Naive thymus-derived CD4-positive, alpha-beta T cell (primary cell): Measurements from ENCODE around the gene BGN. TPM values are rescaled to one million over a fixed set of nuclear protein-coding genes. Genes with fewer than 3 reads are reported as not detected.

Source experiments
- ATAC-seq: fragments of 150-1000 bp; cut with Tn5 transposase; 2 replicates; pipeline ENCODE4 v1.10.0; 2021; ENCODE audit warnings: mild to moderate bottlenecking, moderate library complexity
- CTCF ChIA-PET: fragments of 350-600 bp; sonication (Branson Sonifier 250); formaldehyde crosslinking; loops from one replicate; lab custom pipeline; 2021; ENCODE audit warnings: antibody characterized with exemption; lab: Charles Lee
- POLR2A ChIA-PET: fragments of 350-600 bp; sonication (Branson Sonifier 250); formaldehyde crosslinking; loops from one replicate; lab custom pipeline; 2021; ENCODE audit warnings: antibody characterized with exemption, inconsistent platforms; lab: Charles Lee
- DNase-seq, 9 donors: peaks; one replicate each; pipeline versions ENCODE4 v3.0.0 to v3.0.0-alpha.2; 2020 to 2022; ENCODE audit warnings: mixed read lengths in 1 of 9
- H3K27ac ChIP-seq: one replicate; pipeline ENCODE4 v1.7.0; 2013; ENCODE audit warnings: mild to moderate bottlenecking, low read depth, low read length, moderate library complexity
- H3K27me3 ChIP-seq, 2 donors: one replicate each; pipeline ENCODE4 v1.7.0; 2013; ENCODE audit warnings: low read length in 2 of 2, mild to moderate bottlenecking in 2 of 2, moderate library complexity in 2 of 2; ENCODE audit not compliant: control insufficient read depth in 2 of 2, insufficient read depth in 2 of 2
- H3K36me3 ChIP-seq, 3 experiments: 1 replicate in 2 of 3; 2 replicates in 1 of 3; pipeline ENCODE4 v1.7.0; 2013; ENCODE audit warnings: low read length in 3 of 3, mild to moderate bottlenecking in 3 of 3, moderate library complexity in 1 of 3; ENCODE audit not compliant: insufficient read depth in 3 of 3, control insufficient read depth in 2 of 3
- H3K4me1 ChIP-seq, 2 donors: one replicate each; pipeline ENCODE4 v1.7.0; 2013; ENCODE audit warnings: low read length in 2 of 2, mild to moderate bottlenecking in 2 of 2, moderate library complexity in 1 of 2; ENCODE audit not compliant: control insufficient read depth in 2 of 2, insufficient read depth in 2 of 2
- H3K4me3 ChIP-seq: 2 replicates; pipeline ENCODE4 v1.7.0; 2013; ENCODE audit warnings: mild to moderate bottlenecking, low read length
- H3K9me3 ChIP-seq, 3 experiments: 1 replicate in 2 of 3; 2 replicates in 1 of 3; pipeline ENCODE4 v1.7.0; 2013; ENCODE audit warnings: low read length in 3 of 3; ENCODE audit not compliant: control insufficient read depth in 2 of 3
- H3K27ac Mint-ChIP-seq, 9 donors: one replicate each; pipeline ENCODE4 v1.8.0; 2020 to 2022; ENCODE audit warnings: mixed read lengths in 9 of 9, mild to moderate bottlenecking in 8 of 9, moderate library complexity in 5 of 9, inconsistent platforms in 2 of 9
- H3K27me3 Mint-ChIP-seq, 5 donors: one replicate each; pipeline ENCODE4 v1.8.0; 2021 to 2022; ENCODE audit warnings: mixed read lengths in 5 of 5, mild to moderate bottlenecking in 1 of 5
- H3K36me3 Mint-ChIP-seq, 5 donors: one replicate each; pipeline ENCODE4 v1.8.0; 2020 to 2022; ENCODE audit warnings: mixed read lengths in 5 of 5, mild to moderate bottlenecking in 3 of 5, inconsistent platforms in 1 of 5
- H3K4me1 Mint-ChIP-seq, 7 donors: one replicate each; pipeline ENCODE4 v1.8.0; 2020 to 2022; ENCODE audit warnings: mixed read lengths in 7 of 7, mild to moderate bottlenecking in 3 of 7, inconsistent platforms in 1 of 7
- H3K4me3 Mint-ChIP-seq, 10 donors: one replicate each; pipeline ENCODE4 v1.8.0; 2020 to 2022; ENCODE audit warnings: mild to moderate bottlenecking in 10 of 10, mixed read lengths in 10 of 10, moderate library complexity in 6 of 10, inconsistent platforms in 2 of 10
- H3K9me3 Mint-ChIP-seq, 11 donors: one replicate each; pipeline ENCODE4 v1.8.0; 2020 to 2022; ENCODE audit warnings: mixed read lengths in 11 of 11, mild to moderate bottlenecking in 4 of 11, inconsistent platforms in 1 of 11, moderate library complexity in 1 of 11
- intact Hi-C, 2 donors: fragments of 100-400 bp; cut with micrococcal nuclease; formaldehyde crosslinking; loops; one replicate each; pipeline ENCODE4 v1.15.1; 2023
- polyA plus RNA-seq, 2 donors: library from polyadenylated mRNA; unstranded; fragments of 300-500 nt; fragmentation: Illumina TruSeq; gene quantifications; one replicate each; pipeline ENCODE4 v1.2.3, GENCODE V29; 2021
- total RNA-seq, 6 experiments: library from RNA in 5 of 6; stranded (reverse) in 5 of 6; gene quantifications; 1 replicate in 5 of 6; 2 replicates in 1 of 6; pipeline ENCODE4 v1.2.3 and lab custom pipeline; 2021 to 2026

The BGN gene
- total and polyA plus RNA-seq, 7 experiments from 2014 or later: not detected

GRCh38 chrX:153460826-153461225 lies 34.0 kb upstream of the BGN start:
- Mint-ChIP-seq H3K27me3 (no peaks in the 10 kb centered on the region), H3K27ac (peak overlapping the region in 1 of 9 donors; percentile 46), H3K36me3 (peaks cover 0 to 13% (median 2%) of the 10 kb centered on the region in 5 donors), H3K4me1 (peaks cover 0 to 3% (median 0%) of the 10 kb centered on the region in 7 donors), H3K4me3 (no peak overlapping the region), H3K9me3 (no peaks in the 10 kb centered on the region)
- Histone ChIP-seq H3K9me3 (no peaks in the 10 kb centered on the region), H3K36me3 (peaks cover 0 to 49% (median 0%) of the 10 kb centered on the region in 3 experiments), H3K27ac (no peak overlapping the region), H3K4me3 (no peak overlapping the region), H3K27me3 (no peaks in the 10 kb centered on the region), H3K4me1 (no peaks in the 10 kb centered on the region)
- ATAC-seq (peak; percentile 74), DNase-seq (peak; percentile 19 to 53 (median 35))
- POLR2A ChIA-PET: no interaction called here
- intact Hi-C loops: loop anchor here (1.0 kb wide), 2 partner anchors 9 to 46 kb away; partner anchors contain the start of gene HAUS7 (in 1 of the 2)
- CTCF ChIA-PET: interaction anchor here (0.7 to 1.9 kb wide), 4 partner anchors 12 to 48 kb away, joined by 3 to 9 read pairs (median 6); no protein-coding TSS in a partner anchor

- H3K9me3 ChIP-seq: no peaks in the 10 kb centered on the region
- DNase-seq (no peak), ATAC-seq (no peak)
- Mint-ChIP-seq H3K9me3 (no peaks in the 10 kb centered on the region), H3K27ac (no peak overlapping the region), H3K27me3 (no peaks in the 10 kb centered on the region), H3K4me3 (no peak overlapping the region), H3K36me3 (peaks cover 0 to 13% (median 4%) of the 10 kb centered on the region in 5 donors), H3K4me1 (peaks cover 0 to 3% (median 2%) of the 10 kb centered on the region in 7 donors)
- peaks cover 0 to 35% (median 0%) of the 10 kb centered on the region in 3 experiments for H3K36me3 ChIP-seq
- no peak overlapping the region for H3K27ac ChIP-seq
- H3K4me1 ChIP-seq: no peaks in the 10 kb centered on the region
- no peaks in the 10 kb centered on the region for H3K27me3 ChIP-seq
- intact Hi-C loops: no loop called here
- POLR2A ChIA-PET: no interaction called here
- CTCF ChIA-PET: interaction anchor here (0.6 to 1.8 kb wide), 3 partner anchors 12 to 1063 kb away, joined by 3 to 5 read pairs (median 3); no protein-coding TSS in a partner anchor
- H3K4me3 ChIP-seq: no peak overlapping the region
Measured at GRCh38 chrX:153462291-153462690, 32.5 kb upstream of the BGN start.

GRCh38 chrX:153463031-153463430 lies 31.7 kb upstream of the BGN start:
- ATAC-seq (no peak), DNase-seq (no peak)
- peaks cover 0 to 13% (median 4%) of the 10 kb centered on the region in 5 donors for H3K36me3 Mint-ChIP-seq
- intact Hi-C loops: no loop called here
- H3K4me3 Mint-ChIP-seq: peak overlapping the region in 1 of 10 donors; percentile 48
- ChIA-PET CTCF (interaction anchor here (1.0 kb wide), 1 partner anchor 11 kb away, joined by 3 read pairs; no protein-coding TSS in a partner anchor), POLR2A (no interaction called here)
- Histone ChIP-seq H3K27me3 (no peaks in the 10 kb centered on the region), H3K27ac (no peak overlapping the region), H3K36me3 (peaks cover 0 to 29% (median 0%) of the 10 kb centered on the region in 3 experiments), H3K4me1 (no peaks in the 10 kb centered on the region), H3K4me3 (no peak overlapping the region), H3K9me3 (no peaks in the 10 kb centered on the region)
- no peaks in the 10 kb centered on the region for H3K27me3 Mint-ChIP-seq
- H3K27ac Mint-ChIP-seq: no peak overlapping the region
- no peaks in the 10 kb centered on the region for H3K9me3 Mint-ChIP-seq
- H3K4me1 Mint-ChIP-seq: peaks cover 0 to 9% (median 5%) of the 10 kb centered on the region in 7 donors

- no peaks in the 10 kb centered on the region for H3K27me3 Mint-ChIP-seq
- Histone ChIP-seq H3K4me1 (no peaks in the 10 kb centered on the region), H3K4me3 (no peak overlapping the region), H3K36me3 (peaks cover 0 to 24% (median 0%) of the 10 kb centered on the region in 3 experiments), H3K27ac (no peak overlapping the region), H3K9me3 (no peaks in the 10 kb centered on the region), H3K27me3 (no peaks in the 10 kb centered on the region)
- H3K27ac Mint-ChIP-seq: no peak overlapping the region
- ChIA-PET POLR2A (no interaction called here), CTCF (no interaction called here)
- DNase-seq (no peak), ATAC-seq (no peak)
- intact Hi-C loops: no loop called here
- H3K4me3 Mint-ChIP-seq: peak overlapping the region in 1 of 10 donors; percentile 48
- peaks cover 0 to 9% (median 5%) of the 10 kb centered on the region in 7 donors for H3K4me1 Mint-ChIP-seq
- peaks cover 0 to 11% (median 4%) of the 10 kb centered on the region in 5 donors for H3K36me3 Mint-ChIP-seq
- no peaks in the 10 kb centered on the region for H3K9me3 Mint-ChIP-seq
Measured at GRCh38 chrX:153463556-153463955, 31.2 kb upstream of the BGN start.

- Histone ChIP-seq H3K9me3 (no peaks in the 10 kb centered on the region), H3K27me3 (no peaks in the 10 kb centered on the region), H3K36me3 (peaks cover 0 to 29% (median 0%) of the 10 kb centered on the region in 3 experiments), H3K27ac (no peak overlapping the region), H3K4me3 (no peak overlapping the region), H3K4me1 (no peaks in the 10 kb centered on the region)
- peaks cover 0 to 8% (median 3%) of the 10 kb centered on the region in 5 donors for H3K36me3 Mint-ChIP-seq
- intact Hi-C loops: no loop called here
- ATAC-seq (no peak), DNase-seq (no peak)
- H3K27ac Mint-ChIP-seq: no peak overlapping the region
- peaks cover 0 to 12% (median 5%) of the 10 kb centered on the region in 7 donors for H3K4me1 Mint-ChIP-seq
- ChIA-PET POLR2A (no interaction called here), CTCF (no interaction called here)
- H3K4me3 Mint-ChIP-seq: no peak overlapping the region
- H3K9me3 Mint-ChIP-seq: no peaks in the 10 kb centered on the region
- H3K27me3 Mint-ChIP-seq: no peaks in the 10 kb centered on the region
Measured at GRCh38 chrX:153464116-153464515, 30.7 kb upstream of the BGN start.

- ATAC-seq (no peak), DNase-seq (no peak)
- POLR2A ChIA-PET: no interaction called here
- no peaks in the 10 kb centered on the region for H3K27me3 ChIP-seq
- Mint-ChIP-seq H3K9me3 (no peaks in the 10 kb centered on the region), H3K27ac (no peak overlapping the region), H3K27me3 (no peaks in the 10 kb centered on the region), H3K4me3 (no peak overlapping the region), H3K36me3 (peaks cover 0 to 4% (median 0%) of the 10 kb centered on the region in 5 donors), H3K4me1 (peaks cover 0 to 18% (median 9%) of the 10 kb centered on the region in 7 donors)
- H3K27ac ChIP-seq: no peak overlapping the region
- CTCF ChIA-PET: no interaction called here
- no peaks in the 10 kb centered on the region for H3K9me3 ChIP-seq
- intact Hi-C loops: no loop called here
- no peak overlapping the region for H3K4me3 ChIP-seq
- peaks cover 0 to under 1% of the 10 kb centered on the region in 2 donors for H3K4me1 ChIP-seq
- H3K36me3 ChIP-seq: peaks cover 0 to 29% (median 0%) of the 10 kb centered on the region in 3 experiments
Measured at GRCh38 chrX:153465691-153466380, 28.9 kb upstream of the BGN start.
